Measurements from ENCODE around the gene MRPL46.

Gene MRPL46

DNA sequence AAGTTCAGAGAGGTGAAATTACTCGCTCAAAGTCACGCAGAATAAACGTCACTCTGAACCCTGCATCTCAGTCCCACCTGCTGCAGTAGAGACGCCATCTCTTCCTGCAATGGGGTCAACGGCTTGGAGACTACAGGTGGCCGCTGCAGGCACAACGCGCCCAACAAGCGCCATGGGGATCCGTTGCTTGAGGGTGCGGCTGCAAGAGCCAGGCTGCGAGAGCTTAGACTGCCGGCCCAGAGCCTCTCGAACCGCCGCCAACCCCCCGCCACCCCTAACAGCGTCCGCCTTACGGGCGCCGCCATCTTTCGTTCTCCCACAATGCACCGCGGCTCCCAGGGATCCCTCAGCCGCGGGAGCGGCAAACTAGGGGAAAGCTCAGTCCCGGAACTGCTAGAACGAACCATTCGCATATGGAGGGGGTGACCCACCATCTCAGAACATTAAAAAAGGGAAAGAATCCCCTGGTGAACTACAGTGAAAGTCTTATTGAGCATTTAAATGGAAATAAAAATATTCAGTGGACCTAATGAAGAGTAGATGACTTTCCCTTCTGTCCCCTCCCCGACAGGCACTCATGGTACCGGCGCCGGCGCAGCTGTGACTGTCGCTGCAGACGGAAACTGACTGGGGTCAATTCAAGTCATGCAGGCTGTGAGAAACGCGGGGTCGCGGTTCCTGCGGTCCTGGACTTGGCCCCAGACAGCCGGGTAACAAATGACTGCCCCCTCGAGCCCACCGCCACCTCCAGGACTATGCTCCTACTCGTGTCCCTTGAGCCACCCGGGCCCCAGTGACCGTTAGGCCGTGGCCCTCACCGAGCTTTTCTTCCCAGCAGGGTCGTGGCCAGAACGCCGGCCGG, at the start of gene MRPL46, which contains the start of gene MRPS11:
MRPL46 (minus strand) TSS at position 316 of the 862 bp plus-strand sequence; CDS start at position 305, 11 bp downstream.
MRPS11 (plus strand) TSS at position 636 of the 862 bp plus-strand sequence; CDS start at position 646, 10 bp downstream.
- DNase-seq (ENCODE audit: low read depth in 2 of 2): peak; percentile 71 to 72

- DNase-seq (ENCODE audit: low read depth in 2 of 2): no peak
Observed at GRCh38 chr15:88513195-88513594, 46.0 kb upstream of the MRPL46 start.

GRCh38 chr15:88512601-88513000, 45.4 kb upstream of the MRPL46 start:
- no peak for DNase-seq (ENCODE audit: low read depth in 2 of 2)

GRCh38 chr15:88512078-88512477, 44.9 kb upstream of the MRPL46 start:
- no peak for DNase-seq (ENCODE audit: low read depth in 2 of 2)

GRCh38 chr15:88511161-88511560, 44.0 kb upstream of the MRPL46 start:
- DNase-seq (ENCODE audit: low read depth in 2 of 2): no peak

DNA sequence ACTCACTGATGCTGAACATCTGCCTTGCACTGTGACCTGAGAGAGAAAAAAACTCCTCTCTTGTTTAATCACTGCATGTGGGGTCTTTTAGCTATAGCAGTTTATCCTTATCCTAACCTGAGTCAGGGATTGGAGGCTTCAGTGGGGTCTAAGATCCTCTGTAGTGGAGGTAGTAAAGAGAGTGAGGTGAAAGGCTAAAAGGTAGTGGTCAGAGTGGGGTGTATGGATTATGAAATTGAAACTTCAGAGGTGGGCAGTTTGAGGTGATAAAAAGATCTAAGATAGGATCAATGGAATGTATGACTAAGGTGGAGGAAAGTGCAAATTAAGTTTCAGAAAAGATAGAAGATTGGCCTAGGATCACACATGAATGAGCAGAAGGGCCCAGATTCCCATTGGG, 42.8 kb upstream of the MRPL46 start:
- DNase-seq (ENCODE audit: low read depth in 2 of 2): no peak

DNA sequence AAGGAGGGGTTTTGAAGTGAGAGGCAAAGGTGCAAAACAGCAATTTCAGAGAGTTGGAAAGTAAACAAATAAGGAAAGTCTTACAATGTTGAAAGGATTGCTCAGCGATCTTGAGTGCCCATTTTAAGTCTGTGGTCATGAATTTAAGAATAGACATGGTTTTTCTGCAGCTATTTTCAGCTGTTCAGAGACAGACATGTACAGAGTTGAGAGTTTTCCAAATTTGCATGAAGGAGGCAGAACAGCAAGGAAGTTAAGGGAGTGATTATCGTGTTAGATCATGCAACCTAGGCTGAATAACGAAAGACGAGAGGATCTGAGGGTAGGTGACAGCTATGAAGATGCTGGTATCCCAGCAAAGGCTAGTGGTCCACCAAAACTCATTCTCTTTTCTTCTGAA, 42.1 kb upstream of the MRPL46 start:
- no peak for DNase-seq (ENCODE audit: low read depth in 2 of 2)

DNA sequence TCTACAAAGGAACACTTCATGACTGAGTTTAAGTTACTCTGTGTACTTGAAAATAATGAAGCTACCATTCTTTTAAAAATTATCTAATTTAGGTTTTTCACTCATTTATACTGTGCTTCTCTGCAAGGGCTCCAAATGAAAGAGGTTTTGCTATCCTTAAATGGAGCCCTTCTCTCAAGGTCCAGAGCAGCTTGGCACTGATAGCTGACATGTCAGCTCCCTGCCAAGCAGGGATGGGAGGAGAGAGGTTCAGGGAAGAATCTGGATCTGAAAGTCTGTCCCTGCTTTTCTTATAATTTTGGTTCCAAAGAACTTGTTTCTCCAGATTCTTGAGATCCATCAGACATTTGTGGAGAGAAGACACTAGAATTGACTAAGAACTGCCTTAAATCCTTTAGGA, 39.4 kb upstream of the MRPL46 start:
- no peak for DNase-seq (ENCODE audit: low read depth in 2 of 2)

GRCh38 chr15:88505721-88506120, 38.5 kb upstream of the MRPL46 start:
- DNase-seq (ENCODE audit: low read depth in 2 of 2): no peak

DNA sequence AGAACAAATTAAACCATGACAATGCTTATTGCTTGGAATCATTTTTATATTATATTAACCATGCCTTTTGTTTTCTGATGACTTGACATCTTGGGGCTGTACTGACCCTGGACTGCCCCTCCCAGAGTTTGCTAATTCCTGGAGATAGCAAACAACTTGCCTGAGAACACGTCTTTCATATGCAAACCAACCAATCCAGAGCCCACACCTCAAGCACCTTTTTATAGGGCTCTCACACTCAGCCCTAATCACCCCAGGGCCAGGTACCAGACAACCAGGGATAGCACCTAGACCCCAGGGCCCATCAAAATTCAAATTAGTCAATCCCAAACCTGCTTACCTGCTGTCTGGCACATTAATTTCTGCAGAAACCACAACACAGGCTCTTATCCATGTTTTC, 37.3 kb upstream of the MRPL46 start:
- DNase-seq (ENCODE audit: low read depth in 2 of 2): no peak

- no peak for DNase-seq (ENCODE audit: low read depth in 2 of 2)
Observed at GRCh38 chr15:88498996-88499395, 31.8 kb upstream of the MRPL46 start.

DNA sequence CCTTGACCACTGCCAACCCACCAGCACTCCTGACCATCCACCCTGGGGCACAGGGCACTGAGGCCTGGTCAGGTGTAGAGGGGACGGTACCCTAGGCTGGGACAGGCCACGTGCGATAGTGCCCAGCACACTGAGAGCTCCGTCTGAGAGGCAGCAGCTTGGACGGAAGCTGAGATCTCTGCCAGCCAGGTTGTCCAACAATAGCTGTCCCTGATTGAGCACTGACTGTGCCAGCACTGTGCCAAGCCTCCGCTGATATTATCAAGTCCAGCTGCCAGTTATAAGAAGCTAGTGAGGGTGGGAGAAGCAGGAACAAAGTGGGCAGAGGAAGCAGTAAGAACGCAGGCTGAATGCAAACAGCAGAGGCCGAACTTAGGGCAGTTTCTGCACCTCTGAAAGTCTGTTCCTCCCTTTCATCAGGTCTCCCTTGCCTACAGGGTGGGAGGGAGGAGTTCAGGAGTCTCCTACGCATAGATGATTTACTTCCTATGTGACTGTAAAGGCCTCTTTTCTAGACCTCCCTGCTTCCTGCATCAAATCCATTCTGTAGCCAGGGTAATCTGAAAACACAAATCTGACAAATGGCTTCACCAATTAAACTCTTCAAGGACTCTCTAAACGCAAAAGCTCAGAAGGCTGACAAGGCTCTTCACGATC, 30.0 kb upstream of the MRPL46 start:
- no peak for DNase-seq (ENCODE audit: low read depth in 2 of 2)

GRCh38 chr15:88493844-88494243, 26.7 kb upstream of the MRPL46 start:
- DNase-seq (ENCODE audit: low read depth in 2 of 2): no peak

GRCh38 chr15:88491158-88491557, 24.0 kb upstream of the MRPL46 start:
- DNase-seq (ENCODE audit: low read depth in 2 of 2): no peak

DNA sequence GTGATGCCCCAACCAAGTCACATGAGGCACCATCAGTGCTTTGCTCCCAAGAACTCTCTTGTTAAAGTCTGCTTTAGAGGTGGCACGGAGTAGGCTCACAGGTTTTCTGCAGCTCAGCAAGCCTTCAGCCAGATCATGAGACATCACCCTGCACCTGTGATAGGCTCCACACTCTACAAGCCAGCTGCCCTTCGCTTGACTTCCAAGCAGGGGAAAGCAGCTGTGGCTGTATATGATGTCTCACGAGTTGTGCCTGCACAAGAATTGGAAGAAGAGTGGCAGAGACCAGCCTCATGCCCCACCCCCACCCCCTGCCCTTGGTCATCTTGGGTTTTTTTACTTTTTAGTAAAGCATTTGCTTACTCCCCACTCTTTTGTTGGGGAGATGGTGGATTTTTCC, 22.8 kb upstream of the MRPL46 start:
- no peak for DNase-seq (ENCODE audit: low read depth in 2 of 2)

DNA sequence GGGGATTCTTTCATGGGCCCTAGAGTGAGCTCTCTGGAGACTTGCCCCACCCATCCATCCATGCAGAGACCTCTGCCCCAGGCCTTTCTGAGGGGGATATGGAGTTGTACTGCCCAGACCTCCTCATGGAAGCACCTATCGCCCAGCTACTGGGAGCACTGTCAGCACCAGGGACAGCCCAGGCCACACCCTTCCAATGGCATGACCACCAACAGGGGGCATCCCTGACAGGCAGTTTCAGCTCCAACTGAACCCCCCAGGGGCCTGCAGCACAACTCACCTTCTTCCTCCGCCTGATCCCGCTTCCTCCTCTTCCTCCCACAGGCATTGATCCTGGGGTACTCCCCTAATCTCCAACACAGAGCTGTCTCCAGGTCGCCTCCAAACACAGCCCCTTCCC, 22.1 kb upstream of the MRPL46 start:
- DNase-seq (ENCODE audit: low read depth in 2 of 2): no peak

DNA sequence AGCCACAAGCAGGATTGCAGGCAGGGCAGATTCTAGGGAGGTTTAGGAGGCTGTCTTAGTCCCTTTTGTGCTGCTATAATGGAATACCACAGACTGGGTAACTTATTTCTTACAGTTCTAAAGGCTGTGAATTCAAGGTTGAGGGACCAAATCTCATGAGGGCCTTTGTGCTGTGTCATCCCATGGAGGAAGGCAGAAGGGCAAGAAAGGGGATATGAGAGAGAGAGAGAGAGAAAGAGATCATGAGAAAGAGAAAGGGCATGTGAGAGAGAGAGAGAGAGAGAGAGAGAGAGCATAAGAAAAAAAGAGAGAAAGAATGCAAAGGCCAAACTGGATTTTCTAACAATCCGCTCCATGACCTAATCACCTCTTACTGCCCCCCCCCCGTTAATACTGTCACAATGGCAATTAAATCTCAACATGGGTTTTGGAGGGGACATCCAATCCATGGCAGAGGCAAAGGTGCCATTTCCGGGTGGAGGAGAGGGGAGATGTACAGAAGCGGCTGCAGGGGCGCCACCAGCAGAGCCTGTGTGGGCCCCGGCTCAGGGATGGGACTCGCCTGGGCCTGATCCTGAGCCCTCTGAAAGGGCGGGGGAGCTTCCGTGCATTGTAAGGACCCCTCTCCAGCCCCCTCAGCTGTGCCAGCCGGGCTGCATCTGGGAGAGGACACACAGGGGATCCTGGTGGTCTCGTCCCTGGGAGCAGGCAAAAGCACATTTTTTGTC, 20.8 kb upstream of the MRPL46 start:
- DNase-seq (ENCODE audit: low read depth in 2 of 2): no peak

- no peak for DNase-seq (ENCODE audit: low read depth in 2 of 2)
Observed at GRCh38 chr15:88487178-88487795, 20.1 kb upstream of the MRPL46 start.

- DNase-seq (ENCODE audit: low read depth in 2 of 2): no peak
Observed at GRCh38 chr15:88484682-88485331, 17.6 kb upstream of the MRPL46 start.

DNA sequence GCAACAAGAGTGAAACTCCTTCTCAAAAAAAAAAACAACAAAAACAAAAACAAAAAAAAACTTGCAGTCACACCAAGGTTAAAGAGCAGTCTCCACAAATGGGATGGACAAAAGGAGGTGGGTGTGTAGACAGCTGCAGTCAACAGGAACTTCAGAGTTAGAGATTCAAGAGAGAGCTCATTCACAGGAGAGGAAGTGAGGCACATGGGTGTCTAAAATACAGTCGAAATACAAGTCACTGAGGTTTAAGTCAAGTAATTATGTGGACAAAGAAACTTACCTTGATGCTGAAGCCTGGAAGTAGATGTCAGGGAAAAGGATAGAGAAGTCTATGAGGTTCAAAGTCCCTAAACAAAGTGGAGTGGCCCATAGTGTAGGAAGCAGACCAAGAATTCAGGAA, 15.1 kb upstream of the MRPL46 start:
- no peak for DNase-seq (ENCODE audit: low read depth in 2 of 2)

GRCh38 chr15:88480981-88481380, 13.8 kb upstream of the MRPL46 start:
- no peak for DNase-seq (ENCODE audit: low read depth in 2 of 2)
